GM18499 (cell line): ENCODE measurements around the gene CCNQ.

Source experiments
- ATAC-seq: cut with Tn5 transposase; IDR thresholded peaks from one replicate; pipeline ENCODE4 v1.9.1; 2021; ENCODE audit warnings: moderate number of reproducible peaks; ENCODE audit not compliant: insufficient read depth, unreplicated experiment

CCNQ gene

GRCh38 chrX:153578200-153578835 lies 20.6 kb downstream of the CCNQ start:
- ATAC-seq, result no peak

- no peak for ATAC-seq
These were observed 22.0 kb downstream of the CCNQ start for GRCh38 chrX:153576961-153577360.

GRCh38 chrX:153576239-153576870 lies 22.6 kb downstream of the CCNQ start:
- no peak for ATAC-seq

GRCh38 chrX:153573984-153574383 lies 25.0 kb downstream of the CCNQ start:
- ATAC-seq, result no peak

GRCh38 chrX:153572601-153573000 lies 26.3 kb downstream of the CCNQ start:
- ATAC-seq, result no peak

- ATAC-seq, result no peak
These were observed 27.4 kb downstream of the CCNQ start for GRCh38 chrX:153571534-153571908.

GRCh38 chrX:153569475-153569874 lies 29.5 kb downstream of the CCNQ start:
- no peak for ATAC-seq

- ATAC-seq, result no peak
These were observed 30.4 kb downstream of the CCNQ start for GRCh38 chrX:153568451-153569011.

GRCh38 chrX:153565996-153566580 lies 32.9 kb downstream of the CCNQ start:
- ATAC-seq, result no peak

GRCh38 chrX:153564047-153564606 lies 34.8 kb downstream of the CCNQ start:
- ATAC-seq, result no peak

- ATAC-seq, result no peak
These were observed 36.4 kb downstream of the CCNQ start for GRCh38 chrX:153562546-153562945.

- ATAC-seq, result no peak
These were observed 37.6 kb downstream of the CCNQ start for GRCh38 chrX:153561337-153561736.

GRCh38 chrX:153560466-153560865 lies 38.5 kb downstream of the CCNQ start:
- no peak for ATAC-seq

GRCh38 chrX:153560000-153560399 lies 38.9 kb downstream of the CCNQ start:
- ATAC-seq, result no peak

GRCh38 chrX:153557618-153558355 lies 41.2 kb downstream of the CCNQ start:
- no peak for ATAC-seq

GRCh38 chrX:153556767-153557166 lies 42.2 kb downstream of the CCNQ start:
- ATAC-seq, result no peak

- ATAC-seq, result no peak
These were observed 44.3 kb downstream of the CCNQ start for GRCh38 chrX:153554519-153555167.

GRCh38 chrX:153551135-153551534 lies 47.8 kb downstream of the CCNQ start:
- ATAC-seq, result no peak

- no peak for ATAC-seq
These were observed 49.1 kb downstream of the CCNQ start for GRCh38 chrX:153549807-153550206.

GRCh38 chrX:153549231-153549630 lies 49.7 kb downstream of the CCNQ start:
- ATAC-seq, result no peak
